Measurements from ENCODE around the gene BARX2. TPM values are rescaled to one million over a fixed set of nuclear protein-coding genes. Genes with fewer than 3 reads are reported as not detected.

BARX2 gene
- total and polyA plus RNA-seq, 2 experiments from 2014 or later = 0.32 to 0.36 TPM

GRCh38 chr11:129435499-129436245 is 60.0 kb downstream of the BARX2 start:
- Histone ChIP-seq H3K9me3 (ENCODE audit: low read depth) (no peaks in the 10 kb centered on the region), H3K27ac (no peak overlapping the region), H3K36me3 (no peaks in the 10 kb centered on the region), H3K4me1 (ENCODE audit: low read depth) (no peaks in the 10 kb centered on the region), H3K27me3 (no peaks in the 10 kb centered on the region), H3K4me3 (no peak overlapping the region)
- DNase-seq (ENCODE audit: low read depth in 1 of 2, low spot score in 1 of 2) = no peak
- TF ChIP-seq CTCF (IDR thresholded peaks at IDR 0.05; ENCODE audit: low read depth, low read length) = no peak

GRCh38 chr11:129436573-129436972 is 60.9 kb downstream of the BARX2 start:
- no peak for TF ChIP-seq CTCF (IDR thresholded peaks at IDR 0.05; ENCODE audit: low read depth, low read length)
- Histone ChIP-seq H3K4me3 (no peak overlapping the region), H3K4me1 (ENCODE audit: low read depth) (no peaks in the 10 kb centered on the region), H3K36me3 (no peaks in the 10 kb centered on the region), H3K27me3 (no peaks in the 10 kb centered on the region), H3K27ac (no peak overlapping the region), H3K9me3 (ENCODE audit: low read depth) (no peaks in the 10 kb centered on the region)
- no peak for DNase-seq (ENCODE audit: low read depth in 1 of 2, low spot score in 1 of 2)

DNA sequence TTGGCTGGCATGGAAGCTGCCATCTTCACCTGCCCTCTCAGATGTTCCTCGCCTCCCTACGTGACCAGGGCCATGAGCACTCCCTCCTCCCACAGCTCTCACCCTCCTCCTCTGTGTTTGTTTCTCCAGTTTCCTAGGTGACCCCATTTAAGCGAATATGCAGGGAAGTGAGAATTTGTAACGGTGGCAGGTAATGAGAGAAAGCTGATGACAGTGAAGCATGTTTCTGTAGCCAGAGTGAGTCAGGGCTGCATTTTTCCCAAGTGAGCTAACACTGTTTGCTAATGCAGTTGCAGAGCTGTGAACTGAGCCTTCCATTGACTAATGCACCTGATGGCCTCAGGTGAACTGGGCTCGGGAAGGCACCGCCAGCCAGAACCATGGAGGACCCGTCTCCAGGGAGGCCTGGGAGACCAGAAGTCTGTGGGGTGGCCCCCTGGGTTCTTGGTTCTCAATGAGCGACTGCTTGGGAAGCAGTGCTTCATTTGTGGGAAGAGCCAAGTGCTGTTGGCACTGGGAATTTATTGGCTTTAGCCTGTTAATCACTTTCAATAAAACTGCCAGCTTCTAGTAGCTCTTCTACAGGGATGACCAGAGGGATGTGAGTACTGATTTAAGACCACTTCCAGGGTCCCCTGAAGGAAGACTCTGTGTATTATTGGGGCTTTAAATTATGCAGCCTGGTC is 64.5 kb downstream of the BARX2 start:
- Histone ChIP-seq H3K9me3 (ENCODE audit: low read depth) (no peaks in the 10 kb centered on the region), H3K4me1 (ENCODE audit: low read depth) (no peaks in the 10 kb centered on the region), H3K27me3 (no peaks in the 10 kb centered on the region), H3K36me3 (no peaks in the 10 kb centered on the region), H3K27ac (no peak overlapping the region), H3K4me3 (no peak overlapping the region)
- TF ChIP-seq CTCF (IDR thresholded peaks at IDR 0.05; ENCODE audit: low read depth, low read length) = no peak
- no peak for DNase-seq (ENCODE audit: low read depth in 1 of 2, low spot score in 1 of 2)

- DNase-seq (ENCODE audit: low read depth in 1 of 2, low spot score in 1 of 2) = no peak
- Histone ChIP-seq H3K4me1 (ENCODE audit: low read depth) (no peaks in the 10 kb centered on the region), H3K4me3 (no peak overlapping the region), H3K36me3 (no peaks in the 10 kb centered on the region), H3K27me3 (no peaks in the 10 kb centered on the region), H3K27ac (no peak overlapping the region), H3K9me3 (ENCODE audit: low read depth) (no peaks in the 10 kb centered on the region)
- no peak for TF ChIP-seq CTCF (IDR thresholded peaks at IDR 0.05; ENCODE audit: low read depth, low read length)
Observed at GRCh38 chr11:129442171-129442570, 66.5 kb downstream of the BARX2 start.

GRCh38 chr11:129443276-129443675 is 67.6 kb downstream of the BARX2 start:
- H3K9me3 ChIP-seq (ENCODE audit: low read depth) = no peaks in the 10 kb centered on the region
- H3K4me1 ChIP-seq (ENCODE audit: low read depth) = no peaks in the 10 kb centered on the region
- H3K36me3 ChIP-seq = no peaks in the 10 kb centered on the region
- no peak for DNase-seq (ENCODE audit: low read depth in 1 of 2, low spot score in 1 of 2)
- no peak for TF ChIP-seq CTCF (IDR thresholded peaks at IDR 0.05; ENCODE audit: low read depth, low read length)
- no peak overlapping the region for H3K4me3 ChIP-seq
- no peak overlapping the region for H3K27ac ChIP-seq
- H3K27me3 ChIP-seq = no peaks in the 10 kb centered on the region

All from cardiac muscle cell (in vitro differentiated cells and primary cell).